GM21529 (cell line): ENCODE data around the gene FTO.

Experiments
- ATAC-seq: cut with Tn5 transposase; IDR thresholded peaks from one replicate; pipeline ENCODE4 v1.9.1; 2021; ENCODE audit not compliant: unreplicated experiment

FTO gene

GRCh38 chr16:53895433-53895832, 191.5 kb downstream of the FTO start:
- no peak for ATAC-seq

GRCh38 chr16:53895851-53896250, 191.9 kb downstream of the FTO start:
- no peak for ATAC-seq

GRCh38 chr16:53896722-53897121, 192.8 kb downstream of the FTO start:
- ATAC-seq: no peak

GRCh38 chr16:53898993-53899392, 195.0 kb downstream of the FTO start:
- no peak for ATAC-seq

GRCh38 chr16:53899431-53899830, 195.5 kb downstream of the FTO start:
- ATAC-seq: no peak

GRCh38 chr16:53900667-53901066, 196.7 kb downstream of the FTO start:
- ATAC-seq: no peak

GRCh38 chr16:53901408-53901807, 197.5 kb downstream of the FTO start:
- no peak for ATAC-seq

GRCh38 chr16:53904533-53904932, 200.6 kb downstream of the FTO start:
- no peak for ATAC-seq

GRCh38 chr16:53905028-53905427, 201.1 kb downstream of the FTO start:
- ATAC-seq: no peak

GRCh38 chr16:53908731-53909130, 204.8 kb downstream of the FTO start:
- ATAC-seq: no peak

GRCh38 chr16:53910990-53911389, 207.0 kb downstream of the FTO start:
- ATAC-seq: no peak

GRCh38 chr16:53911513-53911912, 207.6 kb downstream of the FTO start:
- ATAC-seq: no peak

GRCh38 chr16:53912155-53912554, 208.2 kb downstream of the FTO start:
- ATAC-seq: no peak

- ATAC-seq: no peak
Observed at GRCh38 chr16:53913099-53913870, 209.3 kb downstream of the FTO start.

- ATAC-seq: no peak
Observed at GRCh38 chr16:53913920-53914319, 210.0 kb downstream of the FTO start.

- no peak for ATAC-seq
Observed at GRCh38 chr16:53914736-53915135, 210.8 kb downstream of the FTO start.

GRCh38 chr16:53915452-53916160, 211.7 kb downstream of the FTO start:
- no peak for ATAC-seq

- no peak for ATAC-seq
Observed at GRCh38 chr16:53920988-53921387, 217.0 kb downstream of the FTO start.

- ATAC-seq: no peak
Observed at GRCh38 chr16:53922067-53922806, 218.3 kb downstream of the FTO start.

GRCh38 chr16:53922807-53923571, 219.0 kb downstream of the FTO start:
- no peak for ATAC-seq
